ENCODE measurements around the gene RASGRP1.

The RASGRP1 gene

DNA sequence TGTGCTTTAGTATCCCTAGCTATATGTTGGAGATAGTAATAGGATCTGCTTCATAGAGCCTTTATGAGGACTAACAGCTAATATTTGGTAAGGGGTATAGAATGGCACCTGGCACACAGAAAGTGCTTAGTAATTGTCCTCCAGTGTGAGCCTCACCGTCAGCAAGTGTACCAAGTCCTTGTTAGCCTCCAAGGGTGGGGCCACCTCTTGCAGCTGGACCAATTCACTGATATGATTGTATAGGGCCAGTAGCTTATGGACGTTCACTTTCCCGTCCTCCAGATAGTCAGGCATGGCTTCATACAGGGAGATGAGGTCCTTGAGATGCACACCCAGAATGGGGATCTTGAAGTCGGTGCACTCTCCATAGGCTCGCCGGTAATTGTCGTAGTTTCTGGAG lies 57.0 kb downstream of the RASGRP1 start:
- no peaks in the 10 kb centered on the region for H3K4me1 ChIP-seq (ENCODE audit: control insufficient read depth, insufficient read depth, low read length)
- no peaks in the 10 kb centered on the region for H3K9me3 ChIP-seq (ENCODE audit: control insufficient read depth, insufficient read depth, low read length)
- H3K4me3 ChIP-seq (ENCODE audit: low read depth, low read length): no peak overlapping the region
- no peak overlapping the region for H3K9ac ChIP-seq (ENCODE audit: low read depth, low read length)
- no peak overlapping the region for H3K27ac ChIP-seq (ENCODE audit: low read depth, low read length)
- no peaks in the 10 kb centered on the region for H3K27me3 ChIP-seq (ENCODE audit: control insufficient read depth, insufficient read depth, low read length)
- no peaks in the 10 kb centered on the region for H3K36me3 ChIP-seq (ENCODE audit: control insufficient read depth, insufficient read depth, low read length)

DNA sequence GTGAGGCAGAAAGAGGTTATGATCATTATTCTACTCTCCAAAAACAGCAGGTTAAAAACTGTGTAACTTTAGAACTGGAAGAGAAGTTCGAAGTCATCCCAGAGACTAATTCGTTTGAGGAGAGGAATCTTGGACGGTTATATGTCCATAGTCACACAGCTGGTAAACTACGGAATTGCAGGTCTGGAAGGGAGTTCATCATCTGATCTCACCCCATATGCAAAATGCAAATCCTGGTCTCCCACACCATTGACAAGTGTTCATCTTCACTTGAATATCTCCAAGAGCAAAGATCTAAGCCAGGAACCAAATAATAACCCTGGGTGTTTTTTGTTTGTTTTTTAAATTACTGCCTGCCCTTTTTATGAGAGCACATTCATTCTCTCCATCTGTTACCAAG lies 57.6 kb downstream of the RASGRP1 start:
- H3K27ac ChIP-seq (ENCODE audit: low read depth, low read length): no peak overlapping the region
- no peaks in the 10 kb centered on the region for H3K27me3 ChIP-seq (ENCODE audit: control insufficient read depth, insufficient read depth, low read length)
- no peaks in the 10 kb centered on the region for H3K9me3 ChIP-seq (ENCODE audit: control insufficient read depth, insufficient read depth, low read length)
- no peak overlapping the region for H3K4me3 ChIP-seq (ENCODE audit: low read depth, low read length)
- H3K9ac ChIP-seq (ENCODE audit: low read depth, low read length): no peak overlapping the region
- H3K36me3 ChIP-seq (ENCODE audit: control insufficient read depth, insufficient read depth, low read length): no peaks in the 10 kb centered on the region
- no peaks in the 10 kb centered on the region for H3K4me1 ChIP-seq (ENCODE audit: control insufficient read depth, insufficient read depth, low read length)

DNA sequence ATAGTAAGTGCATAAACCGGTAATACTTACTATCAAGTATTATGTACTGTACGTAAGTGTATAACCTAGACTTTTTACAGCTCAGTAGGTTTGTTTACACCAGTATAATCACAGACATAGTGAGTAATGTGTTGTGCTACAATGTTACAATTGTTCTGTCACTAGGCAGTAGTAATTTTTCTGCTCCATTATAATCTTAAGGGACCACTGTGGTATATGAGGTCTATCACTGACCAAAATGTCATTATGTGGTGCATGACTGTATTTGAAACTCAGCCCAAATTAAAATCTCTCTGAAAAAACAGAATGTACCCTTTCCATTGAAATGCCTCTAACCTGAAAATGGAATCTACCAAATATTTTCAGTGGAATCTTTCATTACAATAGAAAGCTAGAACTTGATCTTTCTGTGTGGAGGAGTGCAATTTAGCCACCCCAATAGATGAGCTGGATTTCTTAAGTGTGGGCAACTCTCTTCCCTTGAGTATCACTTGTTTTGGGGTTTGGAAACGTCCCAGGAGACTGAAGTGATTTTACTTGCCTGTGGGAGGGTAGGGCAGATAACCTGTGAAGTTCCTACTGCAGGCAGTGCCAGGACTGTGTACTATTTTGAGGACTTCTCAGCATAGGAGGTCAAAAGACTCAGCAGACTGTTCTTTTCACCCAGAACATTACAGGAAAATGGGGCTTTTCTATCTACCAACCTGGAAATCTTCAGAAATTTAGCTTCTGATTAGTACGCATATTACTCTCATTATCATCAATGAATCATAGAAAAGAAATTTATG lies 59.7 kb downstream of the RASGRP1 start:
- Histone ChIP-seq H3K9me3 (ENCODE audit: control insufficient read depth, insufficient read depth, low read length) (no peaks in the 10 kb centered on the region), H3K27me3 (ENCODE audit: control insufficient read depth, insufficient read depth, low read length) (no peaks in the 10 kb centered on the region), H3K4me1 (ENCODE audit: control insufficient read depth, insufficient read depth, low read length) (no peaks in the 10 kb centered on the region), H3K36me3 (ENCODE audit: control insufficient read depth, insufficient read depth, low read length) (no peaks in the 10 kb centered on the region), H3K9ac (ENCODE audit: low read depth, low read length) (no peak overlapping the region), H3K4me3 (ENCODE audit: low read depth, low read length) (no peak overlapping the region), H3K27ac (ENCODE audit: low read depth, low read length) (no peak overlapping the region)

DNA sequence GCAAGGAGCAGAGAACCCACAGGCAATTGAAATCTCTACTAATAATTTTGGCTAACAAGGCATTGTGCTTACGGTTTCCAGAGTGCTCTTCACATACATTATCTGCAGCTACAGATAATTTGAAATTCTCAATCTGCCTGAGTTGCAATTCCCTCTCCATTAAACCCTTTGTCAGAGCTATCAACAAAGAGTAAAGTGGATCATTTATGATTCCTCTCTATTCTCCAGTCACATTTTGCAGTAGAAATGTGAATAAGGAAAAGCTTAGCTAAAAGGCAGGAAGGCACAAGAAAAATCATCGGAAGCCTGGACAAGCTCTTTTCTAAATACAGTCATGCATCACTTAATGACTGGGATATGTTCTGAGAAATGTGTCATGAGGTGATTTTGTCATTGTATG lies 61.1 kb downstream of the RASGRP1 start:
- H3K9me3 ChIP-seq (ENCODE audit: control insufficient read depth, insufficient read depth, low read length): no peaks in the 10 kb centered on the region
- H3K4me1 ChIP-seq (ENCODE audit: control insufficient read depth, insufficient read depth, low read length): no peaks in the 10 kb centered on the region
- no peaks in the 10 kb centered on the region for H3K27me3 ChIP-seq (ENCODE audit: control insufficient read depth, insufficient read depth, low read length)
- H3K36me3 ChIP-seq (ENCODE audit: control insufficient read depth, insufficient read depth, low read length): no peaks in the 10 kb centered on the region
- no peak overlapping the region for H3K4me3 ChIP-seq (ENCODE audit: low read depth, low read length)
- H3K9ac ChIP-seq (ENCODE audit: low read depth, low read length): no peak overlapping the region
- H3K27ac ChIP-seq (ENCODE audit: low read depth, low read length): no peak overlapping the region

DNA sequence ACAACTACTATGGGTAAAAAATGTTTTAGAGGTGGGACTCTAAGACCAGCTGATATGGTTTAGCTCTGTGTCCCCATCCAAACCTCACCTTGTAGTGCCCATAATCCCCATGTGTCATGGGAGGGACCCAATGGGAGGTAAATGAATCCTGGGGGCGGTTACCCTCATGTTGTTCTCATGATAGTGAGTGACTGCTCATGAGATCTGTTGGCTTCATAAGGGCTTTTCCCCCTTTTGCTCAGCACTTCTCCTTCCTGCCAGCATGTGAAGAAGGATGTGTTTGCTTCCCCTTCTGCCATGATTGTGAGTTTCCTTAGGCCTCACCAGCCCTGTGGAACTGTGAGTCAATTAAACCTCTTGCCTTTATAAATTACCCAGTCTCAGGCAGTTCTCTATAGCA lies 65.0 kb downstream of the RASGRP1 start:
- no peaks in the 10 kb centered on the region for H3K4me1 ChIP-seq (ENCODE audit: control insufficient read depth, insufficient read depth, low read length)
- no peaks in the 10 kb centered on the region for H3K27me3 ChIP-seq (ENCODE audit: control insufficient read depth, insufficient read depth, low read length)
- H3K36me3 ChIP-seq (ENCODE audit: control insufficient read depth, insufficient read depth, low read length): no peaks in the 10 kb centered on the region
- H3K9ac ChIP-seq (ENCODE audit: low read depth, low read length): no peak overlapping the region
- no peaks in the 10 kb centered on the region for H3K9me3 ChIP-seq (ENCODE audit: control insufficient read depth, insufficient read depth, low read length)
- H3K4me3 ChIP-seq (ENCODE audit: low read depth, low read length): no peak overlapping the region
- H3K27ac ChIP-seq (ENCODE audit: low read depth, low read length): no peak overlapping the region

DNA sequence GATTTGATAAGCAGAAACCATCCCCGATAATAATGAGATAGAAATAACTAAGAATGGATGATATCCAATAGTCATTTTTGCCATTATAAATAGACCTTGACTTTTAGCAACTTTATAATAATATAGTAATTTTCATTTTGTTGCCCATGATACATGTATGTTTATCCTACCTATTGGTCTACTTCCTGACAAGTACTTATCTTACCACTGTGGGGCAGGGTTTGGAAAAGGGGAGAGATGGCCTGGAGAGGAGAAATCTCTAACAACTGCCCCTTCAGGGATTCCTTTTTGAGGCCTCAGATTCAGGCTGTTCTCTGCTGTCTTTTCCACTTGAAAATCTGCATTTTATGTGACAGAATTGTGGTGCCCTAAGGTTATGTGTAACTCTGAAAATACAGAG lies 68.5 kb downstream of the RASGRP1 start:
- Histone ChIP-seq H3K9ac (ENCODE audit: low read depth, low read length) (no peak overlapping the region), H3K27me3 (ENCODE audit: control insufficient read depth, insufficient read depth, low read length) (no peaks in the 10 kb centered on the region), H3K36me3 (ENCODE audit: control insufficient read depth, insufficient read depth, low read length) (peaks cover 4% of the 10 kb centered on the region; the same call in 1 of the 2 replicates), H3K4me3 (ENCODE audit: low read depth, low read length) (no peak overlapping the region), H3K4me1 (ENCODE audit: control insufficient read depth, insufficient read depth, low read length) (no peaks in the 10 kb centered on the region), H3K9me3 (ENCODE audit: control insufficient read depth, insufficient read depth, low read length) (no peaks in the 10 kb centered on the region), H3K27ac (ENCODE audit: low read depth, low read length) (no peak overlapping the region)

DNA sequence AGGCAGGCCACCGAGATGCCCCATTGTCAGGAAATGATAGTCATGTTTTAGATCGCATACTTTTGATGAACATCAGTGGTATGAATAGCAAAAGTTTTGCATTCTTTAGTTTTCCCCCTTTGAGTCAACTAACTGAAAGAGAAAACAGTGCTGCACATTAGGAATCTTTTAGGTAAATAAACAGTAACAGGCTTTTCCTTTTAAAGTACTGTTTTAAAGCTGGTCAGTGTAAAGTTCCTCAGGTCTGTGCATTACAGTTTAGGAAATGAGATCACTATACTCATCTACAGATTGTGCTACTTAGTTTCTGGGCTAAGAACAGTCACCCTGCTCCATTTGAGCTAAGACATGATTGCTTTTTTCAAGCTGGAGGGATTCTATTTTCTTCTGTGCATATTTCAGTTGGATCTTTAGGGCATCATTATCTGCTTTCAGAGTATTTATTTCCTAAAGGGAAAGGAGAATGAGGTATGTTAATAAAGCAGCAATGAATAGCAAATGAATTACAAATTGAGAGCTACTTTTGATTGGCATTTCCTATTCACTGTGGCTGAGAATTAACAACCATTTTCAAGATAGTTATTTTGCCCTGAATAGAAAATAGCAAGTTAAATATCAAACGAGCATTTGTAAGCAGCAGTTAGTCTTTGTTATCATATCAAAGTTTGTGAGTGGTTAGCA lies 74.2 kb downstream of the RASGRP1 start:
- H3K4me1 ChIP-seq (ENCODE audit: control insufficient read depth, insufficient read depth, low read length): no peaks in the 10 kb centered on the region; the same call in 1 of the 2 replicates
- no peak overlapping the region for H3K9ac ChIP-seq (ENCODE audit: low read depth, low read length)
- H3K27ac ChIP-seq (ENCODE audit: low read depth, low read length): no peak overlapping the region
- H3K27me3 ChIP-seq (ENCODE audit: control insufficient read depth, insufficient read depth, low read length): no peaks in the 10 kb centered on the region
- peaks cover 16% of the 10 kb centered on the region for H3K36me3 ChIP-seq (ENCODE audit: control insufficient read depth, insufficient read depth, low read length)
- no peaks in the 10 kb centered on the region for H3K9me3 ChIP-seq (ENCODE audit: control insufficient read depth, insufficient read depth, low read length)
- H3K4me3 ChIP-seq (ENCODE audit: low read depth, low read length): no peak overlapping the region

DNA sequence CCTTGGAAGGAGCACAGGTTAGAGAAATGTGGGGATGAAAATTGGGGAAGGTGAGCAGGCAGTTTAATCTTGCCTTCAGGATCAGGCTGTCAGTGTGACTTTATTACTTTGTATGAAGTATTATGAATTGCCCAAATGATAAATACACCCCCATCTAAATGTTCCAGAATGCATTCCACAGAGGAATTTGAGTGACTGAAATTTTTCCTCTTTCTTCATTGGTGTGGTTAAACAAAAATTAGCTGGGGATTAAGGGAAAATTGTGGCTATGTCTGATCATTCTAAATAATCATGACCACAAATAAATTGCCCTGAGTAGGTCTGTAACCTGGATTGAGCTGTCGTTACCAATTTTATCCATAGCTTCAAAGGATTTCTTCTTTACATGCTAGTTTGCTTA lies 77.2 kb downstream of the RASGRP1 start:
- H3K4me3 ChIP-seq (ENCODE audit: low read depth, low read length): no peak overlapping the region
- no peaks in the 10 kb centered on the region for H3K9me3 ChIP-seq (ENCODE audit: control insufficient read depth, insufficient read depth, low read length)
- H3K4me1 ChIP-seq (ENCODE audit: control insufficient read depth, insufficient read depth, low read length): no peaks in the 10 kb centered on the region; the same call in 1 of the 2 replicates
- no peak overlapping the region for H3K9ac ChIP-seq (ENCODE audit: low read depth, low read length)
- no peaks in the 10 kb centered on the region for H3K27me3 ChIP-seq (ENCODE audit: control insufficient read depth, insufficient read depth, low read length)
- H3K36me3 ChIP-seq (ENCODE audit: control insufficient read depth, insufficient read depth, low read length): peaks cover 23% of the 10 kb centered on the region
- no peak overlapping the region for H3K27ac ChIP-seq (ENCODE audit: low read depth, low read length)

DNA sequence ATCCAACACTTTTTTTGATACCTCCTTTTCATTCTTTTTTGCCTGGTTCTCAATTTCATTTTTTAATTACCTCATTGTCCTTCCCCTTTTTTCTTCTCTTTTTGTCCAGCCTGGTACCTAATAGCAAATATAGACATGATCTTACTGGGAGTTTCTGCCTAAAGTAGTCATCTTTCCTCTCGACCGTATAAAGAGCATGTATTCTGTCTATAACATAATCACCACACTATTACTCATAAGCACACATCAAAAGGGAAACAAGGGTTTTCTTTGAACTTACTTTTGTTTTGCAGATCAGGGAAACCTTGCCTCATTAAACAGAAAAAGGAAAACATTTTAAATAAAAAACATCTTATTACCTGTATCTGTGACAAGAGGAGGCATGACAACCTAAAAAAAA lies 77.7 kb downstream of the RASGRP1 start:
- H3K36me3 ChIP-seq (ENCODE audit: control insufficient read depth, insufficient read depth, low read length): peaks cover 27% of the 10 kb centered on the region
- no peaks in the 10 kb centered on the region for H3K9me3 ChIP-seq (ENCODE audit: control insufficient read depth, insufficient read depth, low read length)
- no peak overlapping the region for H3K4me3 ChIP-seq (ENCODE audit: low read depth, low read length)
- H3K9ac ChIP-seq (ENCODE audit: low read depth, low read length): no peak overlapping the region
- H3K27ac ChIP-seq (ENCODE audit: low read depth, low read length): no peak overlapping the region
- no peaks in the 10 kb centered on the region; the same call in 1 of the 2 replicates for H3K4me1 ChIP-seq (ENCODE audit: control insufficient read depth, insufficient read depth, low read length)
- no peaks in the 10 kb centered on the region for H3K27me3 ChIP-seq (ENCODE audit: control insufficient read depth, insufficient read depth, low read length)

DNA sequence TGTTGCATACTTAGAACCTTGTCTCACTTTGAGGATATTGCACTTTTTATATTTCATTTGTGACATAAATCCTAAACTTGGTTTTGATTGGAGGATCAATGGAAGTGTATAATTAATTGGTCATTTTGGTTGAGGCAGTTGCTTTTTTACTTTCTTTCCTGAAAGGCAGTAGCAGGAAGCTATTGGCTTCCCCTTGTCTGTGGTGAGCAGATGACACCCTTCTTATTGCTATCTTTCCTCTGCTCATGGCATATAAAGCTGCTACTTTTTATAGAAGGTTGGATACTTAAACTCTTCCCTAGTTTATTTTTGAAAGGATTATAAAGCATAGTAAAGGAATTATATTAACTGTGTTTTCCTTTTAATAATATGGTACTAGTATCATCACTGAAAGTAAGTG lies 82.0 kb downstream of the RASGRP1 start:
- Histone ChIP-seq H3K4me1 (ENCODE audit: control insufficient read depth, insufficient read depth, low read length) (no peaks in the 10 kb centered on the region), H3K36me3 (ENCODE audit: control insufficient read depth, insufficient read depth, low read length) (peaks cover 55% of the 10 kb centered on the region), H3K9ac (ENCODE audit: low read depth, low read length) (no peak overlapping the region), H3K4me3 (ENCODE audit: low read depth, low read length) (no peak overlapping the region), H3K9me3 (ENCODE audit: control insufficient read depth, insufficient read depth, low read length) (no peaks in the 10 kb centered on the region), H3K27me3 (ENCODE audit: control insufficient read depth, insufficient read depth, low read length) (no peaks in the 10 kb centered on the region), H3K27ac (ENCODE audit: low read depth, low read length) (no peak overlapping the region)

DNA sequence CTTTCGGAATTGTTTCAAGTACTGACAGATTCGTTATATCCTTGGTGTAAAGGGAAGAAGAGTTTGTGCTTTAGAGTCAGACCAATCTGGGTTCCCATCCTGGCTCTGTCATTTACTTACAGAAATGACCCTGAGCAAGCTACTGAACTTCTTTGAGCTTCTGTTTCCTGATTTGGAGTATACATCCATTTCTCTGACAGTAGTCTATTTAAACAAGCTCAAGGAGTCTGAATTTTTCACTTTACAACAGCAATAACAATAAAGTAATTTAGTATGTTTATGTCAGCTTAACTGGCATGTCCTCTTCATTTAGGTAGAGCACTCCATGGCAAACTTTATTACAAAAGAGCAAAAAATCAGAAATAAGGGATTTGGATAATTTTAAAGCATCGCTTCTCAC lies 82.9 kb downstream of the RASGRP1 start:
- Histone ChIP-seq H3K4me3 (ENCODE audit: low read depth, low read length) (no peak overlapping the region), H3K36me3 (ENCODE audit: control insufficient read depth, insufficient read depth, low read length) (peaks cover 61% of the 10 kb centered on the region), H3K4me1 (ENCODE audit: control insufficient read depth, insufficient read depth, low read length) (no peaks in the 10 kb centered on the region), H3K27ac (ENCODE audit: low read depth, low read length) (no peak overlapping the region), H3K9me3 (ENCODE audit: control insufficient read depth, insufficient read depth, low read length) (no peaks in the 10 kb centered on the region), H3K9ac (ENCODE audit: low read depth, low read length) (no peak overlapping the region), H3K27me3 (ENCODE audit: control insufficient read depth, insufficient read depth, low read length) (no peaks in the 10 kb centered on the region)

Data from HUES48 (cell line).